DMS114 treated with DMSO at 0.1 percent for 48 hours (cell line): ENCODE results near the gene NUDT8.
"Not testable (repeated sequence)": the region's sequence is repeated elsewhere in the genome, so short reads cannot be mapped to it uniquely, and the experiment has no call there.

Source experiments
- DNase-seq: peaks from one replicate; lab custom pipeline; 2025; ENCODE audit not compliant: unreplicated experiment; lab: John Stamatoyannopoulos, UW

Gene NUDT8

GRCh38 chr11:67613313-67613959 is 16.3 kb downstream of the NUDT8 start:
- DNase-seq, result no peak

- DNase-seq, result no peak
Measured at GRCh38 chr11:67612751-67613150, 17.0 kb downstream of the NUDT8 start.

GRCh38 chr11:67611704-67612587 is 17.8 kb downstream of the NUDT8 start:
- DNase-seq, result no peak

GRCh38 chr11:67611165-67611564 is 18.6 kb downstream of the NUDT8 start:
- no peak for DNase-seq

GRCh38 chr11:67610302-67610868 is 19.4 kb downstream of the NUDT8 start:
- no peak for DNase-seq

GRCh38 chr11:67609316-67609715 is 20.4 kb downstream of the NUDT8 start:
- no peak for DNase-seq

- no peak for DNase-seq
Measured at GRCh38 chr11:67608486-67608885, 21.3 kb downstream of the NUDT8 start.

GRCh38 chr11:67607507-67607906 is 22.2 kb downstream of the NUDT8 start:
- DNase-seq, result no peak

- peak; percentile 100 for DNase-seq
Measured at GRCh38 chr11:67606492-67607295, 23.0 kb downstream of the NUDT8 start, which contains the start of gene NDUFV1. TSS of gene NDUFV1 (plus strand) at chr11:67606936. CDS start at chr11:67607005, 69 bp downstream.

- no peak for DNase-seq
Measured at GRCh38 chr11:67606093-67606491, 23.6 kb downstream of the NUDT8 start.

GRCh38 chr11:67605231-67606011 is 24.3 kb downstream of the NUDT8 start:
- no peak for DNase-seq

GRCh38 chr11:67604815-67605214 is 24.9 kb downstream of the NUDT8 start:
- DNase-seq, result no peak

GRCh38 chr11:67604119-67604518 is 25.6 kb downstream of the NUDT8 start:
- DNase-seq, result not testable (repeated sequence)

- no peak for DNase-seq
Measured at GRCh38 chr11:67601098-67601497, 28.6 kb downstream of the NUDT8 start.

GRCh38 chr11:67600324-67601029 is 29.3 kb downstream of the NUDT8 start:
- DNase-seq, result no peak

- no peak for DNase-seq
Measured at GRCh38 chr11:67599149-67599548, 30.6 kb downstream of the NUDT8 start.

- not testable (repeated sequence) for DNase-seq
Measured at GRCh38 chr11:67597963-67598362, 31.8 kb downstream of the NUDT8 start.

GRCh38 chr11:67597458-67597857 is 32.3 kb downstream of the NUDT8 start:
- DNase-seq, result not testable (repeated sequence)

GRCh38 chr11:67596753-67597300 is 32.9 kb downstream of the NUDT8 start:
- no peak for DNase-seq
